ENCODE measurements around the gene MEF2D.

Gene MEF2D

GRCh38 chr1:156491151-156491949 is 9.2 kb downstream of the MEF2D start:
- H3K27ac ChIP-seq: peak overlapping the region; percentile 89
- H3K27me3 ChIP-seq (ENCODE audit: insufficient read depth, low read depth, severe bottlenecking): no peaks in the 10 kb centered on the region
- no peak for DNase-seq
- peaks cover 65% of the 10 kb centered on the region for H3K36me3 ChIP-seq
- TF ChIP-seq CTCF (IDR thresholded peaks at IDR 0.05; ENCODE audit: low read depth, low read length): no peak
- H3K4me3 ChIP-seq (ENCODE audit: low read depth, low read length): no peak overlapping the region
- H3K9me3 ChIP-seq (ENCODE audit: severe bottlenecking): no peaks in the 10 kb centered on the region

- Histone ChIP-seq H3K36me3 (peaks cover 68% of the 10 kb centered on the region), H3K4me3 (ENCODE audit: low read depth, low read length) (peak overlapping the region; percentile 29), H3K27ac (peak overlapping the region; percentile 89), H3K9me3 (ENCODE audit: severe bottlenecking) (no peaks in the 10 kb centered on the region), H3K27me3 (ENCODE audit: insufficient read depth, low read depth, severe bottlenecking) (no peaks in the 10 kb centered on the region)
- DNase-seq: peak; percentile 81
- peak; percentile 24 for TF ChIP-seq CTCF (IDR thresholded peaks at IDR 0.05; ENCODE audit: low read depth, low read length)
These were observed 10.1 kb downstream of the MEF2D start for GRCh38 chr1:156490401-156491032.

GRCh38 chr1:156489935-156490293 is 10.7 kb downstream of the MEF2D start:
- Histone ChIP-seq H3K36me3 (peaks cover 63% of the 10 kb centered on the region), H3K4me3 (ENCODE audit: low read depth, low read length) (peak overlapping the region; percentile 29), H3K9me3 (ENCODE audit: severe bottlenecking) (no peaks in the 10 kb centered on the region), H3K27ac (peak overlapping the region; percentile 89), H3K27me3 (ENCODE audit: insufficient read depth, low read depth, severe bottlenecking) (no peaks in the 10 kb centered on the region)
- no peak for TF ChIP-seq CTCF (IDR thresholded peaks at IDR 0.05; ENCODE audit: low read depth, low read length)
- no peak for DNase-seq

- Histone ChIP-seq H3K9me3 (ENCODE audit: severe bottlenecking) (no peaks in the 10 kb centered on the region), H3K27me3 (ENCODE audit: insufficient read depth, low read depth, severe bottlenecking) (no peaks in the 10 kb centered on the region), H3K36me3 (peaks cover 61% of the 10 kb centered on the region), H3K27ac (peak overlapping the region; percentile 89), H3K4me3 (ENCODE audit: low read depth, low read length) (peak overlapping the region; percentile 29)
- peak; percentile 100 for DNase-seq
- TF ChIP-seq CTCF (IDR thresholded peaks at IDR 0.05; ENCODE audit: low read depth, low read length): peak; percentile 84
These were observed 11.2 kb downstream of the MEF2D start for GRCh38 chr1:156489166-156489934.

GRCh38 chr1:156488566-156489165 is 11.9 kb downstream of the MEF2D start:
- DNase-seq: no peak
- peaks cover 64% of the 10 kb centered on the region for H3K36me3 ChIP-seq
- TF ChIP-seq CTCF (IDR thresholded peaks at IDR 0.05; ENCODE audit: low read depth, low read length): no peak
- no peak overlapping the region for H3K4me3 ChIP-seq (ENCODE audit: low read depth, low read length)
- peak overlapping the region; percentile 89 for H3K27ac ChIP-seq
- no peaks in the 10 kb centered on the region for H3K9me3 ChIP-seq (ENCODE audit: severe bottlenecking)
- no peaks in the 10 kb centered on the region for H3K27me3 ChIP-seq (ENCODE audit: insufficient read depth, low read depth, severe bottlenecking)

Measured in WERI-Rb-1 (cell line).